NCI-H2171 (cell line): ENCODE results near the gene COX6B1.
"Not testable (repeated sequence)": the region's sequence is repeated elsewhere in the genome, so short reads cannot be mapped to it uniquely, and the experiment has no call there.

ENCODE experiments used
- DNase-seq: peaks from one replicate; lab custom pipeline; 2025; lab: John Stamatoyannopoulos, UW

COX6B1 gene

GRCh38 chr19:35665604-35666003 is 17.5 kb downstream of the COX6B1 start:
- no peak for DNase-seq

GRCh38 chr19:35666251-35666913 is 18.3 kb downstream of the COX6B1 start, which contains the start of gene UPK1A:
TSS of gene UPK1A (plus strand) at chr19:35666517. CDS start at chr19:35666813, 296 bp downstream.
- no peak for DNase-seq

- no peak for DNase-seq
Observed at GRCh38 chr19:35669566-35669965, 21.4 kb downstream of the COX6B1 start.

- DNase-seq = no peak
Observed at GRCh38 chr19:35669974-35670373, 21.9 kb downstream of the COX6B1 start.

- no peak for DNase-seq
Observed at GRCh38 chr19:35670686-35671085, 22.6 kb downstream of the COX6B1 start.

GRCh38 chr19:35671818-35672217 is 23.7 kb downstream of the COX6B1 start:
- no peak for DNase-seq

- DNase-seq = no peak
Observed at GRCh38 chr19:35673121-35673804, 25.1 kb downstream of the COX6B1 start.

GRCh38 chr19:35675589-35676140 is 27.5 kb downstream of the COX6B1 start:
- no peak for DNase-seq

- no peak for DNase-seq
Observed at GRCh38 chr19:35689836-35690235, 41.7 kb downstream of the COX6B1 start.

GRCh38 chr19:35691106-35691505 is 43.0 kb downstream of the COX6B1 start:
- not testable (repeated sequence) for DNase-seq

- DNase-seq = no peak
Observed at GRCh38 chr19:35692010-35692409, 43.9 kb downstream of the COX6B1 start.

GRCh38 chr19:35693422-35693821 is 45.3 kb downstream of the COX6B1 start:
- no peak for DNase-seq

- peak; percentile 83 for DNase-seq
Observed at GRCh38 chr19:35693835-35694599, 45.9 kb downstream of the COX6B1 start.

GRCh38 chr19:35695895-35696422 is 47.8 kb downstream of the COX6B1 start:
- no peak for DNase-seq

- DNase-seq = no peak
Observed at GRCh38 chr19:35696835-35697234, 48.7 kb downstream of the COX6B1 start.

GRCh38 chr19:35702223-35703012 is 54.3 kb downstream of the COX6B1 start:
- peak; percentile 97 for DNase-seq

GRCh38 chr19:35703343-35703742 is 55.2 kb downstream of the COX6B1 start:
- no peak for DNase-seq

- no peak for DNase-seq
Observed at GRCh38 chr19:35704218-35704617, 56.1 kb downstream of the COX6B1 start, which contains the start of gene ZBTB32. TSS of gene ZBTB32 (plus strand) at chr19:35704558. CDS start at chr19:35714627, 10,069 bp downstream.
